ENCODE measurements around the gene RALGAPB. TPM values are rescaled to one million over a fixed set of nuclear protein-coding genes. Genes with fewer than 3 reads are reported as not detected.

Gene RALGAPB
- polyA plus RNA-seq, 1 of the 3 experiments (the other 2 are of a cell fraction), result 10.8 TPM

DNA sequence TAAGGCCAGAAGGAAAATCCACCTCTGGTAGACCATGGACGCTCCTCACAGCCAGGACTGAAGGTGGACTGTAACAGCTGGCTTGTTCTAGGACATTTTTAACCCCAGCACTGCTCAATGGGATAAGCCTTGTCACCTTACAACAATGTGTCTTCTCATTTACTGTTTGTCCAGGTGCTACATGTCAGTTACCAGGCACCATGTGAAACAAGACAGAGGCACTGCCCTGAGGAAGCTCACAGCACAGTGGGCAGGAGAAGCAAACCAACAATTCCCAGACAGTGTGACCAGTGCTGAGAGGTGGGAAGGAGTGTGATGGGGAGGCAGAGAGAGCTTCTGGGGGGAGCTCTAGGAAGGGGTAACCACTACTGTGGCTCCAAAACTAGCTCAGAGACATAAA, 48.2 kb upstream of the RALGAPB start (continued):
- TF ChIP-seq TAF1 (IDR thresholded peaks at IDR 0.05; ENCODE audit: borderline replicate concordance, low read depth, low read length) (no peak), MEF2A (IDR thresholded peaks at IDR 0.05; ENCODE audit: borderline replicate concordance, low read depth) (no peak)

DNA sequence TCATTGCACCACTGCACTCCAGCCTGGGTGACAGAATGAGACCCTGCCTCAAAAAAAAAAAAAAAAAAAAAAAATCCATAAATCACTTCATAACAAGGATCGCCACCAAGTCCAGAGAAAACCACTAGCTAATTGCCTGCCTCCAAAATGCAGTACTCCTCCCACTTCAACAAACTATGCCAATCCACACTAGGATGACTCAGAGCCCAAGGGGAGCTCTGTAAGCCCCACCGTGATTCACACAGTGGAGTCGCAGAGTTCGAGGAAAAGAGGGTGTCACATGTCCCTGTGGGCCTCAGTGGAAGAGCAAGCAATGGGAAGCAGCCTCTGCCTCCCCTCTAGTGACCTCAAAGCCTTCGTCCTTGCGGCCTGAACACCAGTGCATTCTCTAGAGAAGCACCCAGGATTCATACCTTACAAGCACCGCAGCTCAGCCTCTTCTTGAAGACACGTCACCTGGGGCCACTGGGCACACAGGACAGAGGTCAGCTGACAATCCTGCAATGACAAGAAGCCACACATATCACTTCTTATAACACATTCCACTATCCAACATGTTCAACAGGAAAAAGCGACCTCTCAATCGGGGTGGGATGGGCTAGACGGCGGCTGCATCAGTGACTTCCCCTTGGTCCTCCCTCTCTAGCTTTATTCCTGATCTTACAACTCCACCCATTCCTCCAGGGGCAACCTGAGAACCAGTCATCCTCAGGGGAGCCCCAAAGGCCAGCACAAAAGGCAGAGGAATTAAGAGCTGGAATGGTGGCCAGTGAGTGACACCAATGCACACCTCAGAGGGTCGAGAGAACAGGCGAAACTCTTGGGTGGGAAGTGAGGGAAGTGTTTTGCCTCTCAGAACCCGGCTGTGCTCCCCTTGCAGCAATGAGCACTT, 46.4 kb upstream of the RALGAPB start:
- POLR2A ChIA-PET, result interaction anchor here (1.1 to 2.2 kb wide), 2 partner anchors 8 to 9 kb away, joined by 4 to 13 read pairs; partner anchors contain the start of gene SNHG17
- whole genome bisulfite sequencing (ENCODE audit: low lambda C conversion rate), result 69% methylated on average over 15 of the region's 15 CpGs
- peak overlapping the region in 1 of 2 experiments; percentile 52; a peak in 2 of 4 replicates for H3K27ac ChIP-seq (ENCODE audit: low read depth in 2 of 2, low read length in 1 of 2)
- no peak for TF ChIP-seq GATA2 (CRISPR knock-in tag; IDR thresholded peaks at IDR 0.05)
- TF ChIP-seq FOSL2 (IDR thresholded peaks at IDR 0.05; ENCODE audit: borderline replicate concordance, low read depth), result peak; percentile 87
- no peak for TF ChIP-seq TEAD4 (IDR thresholded peaks at IDR 0.05; ENCODE audit: borderline replicate concordance, insufficient read depth)
- TF ChIP-seq JUND (IDR thresholded peaks at IDR 0.05), result peak; percentile 65
- TF ChIP-seq, protein P1, sequence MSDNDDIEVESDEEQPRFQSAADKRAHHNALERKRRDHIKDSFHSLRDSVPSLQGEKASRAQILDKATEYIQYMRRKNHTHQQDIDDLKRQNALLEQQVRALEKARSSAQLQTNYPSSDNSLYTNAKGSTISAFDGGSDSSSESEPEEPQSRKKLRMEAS (IDR thresholded peaks at IDR 0.05; ENCODE audit: low read depth), result peak; percentile 90
- TF ChIP-seq YY1 (IDR thresholded peaks at IDR 0.05; ENCODE audit: low read depth), result no peak
- TF ChIP-seq TCF12 (IDR thresholded peaks at IDR 0.05), result no peak
- TF ChIP-seq RXRA (IDR thresholded peaks at IDR 0.05; ENCODE audit: borderline replicate concordance, low read depth), result no peak
- TF ChIP-seq, protein P2, sequence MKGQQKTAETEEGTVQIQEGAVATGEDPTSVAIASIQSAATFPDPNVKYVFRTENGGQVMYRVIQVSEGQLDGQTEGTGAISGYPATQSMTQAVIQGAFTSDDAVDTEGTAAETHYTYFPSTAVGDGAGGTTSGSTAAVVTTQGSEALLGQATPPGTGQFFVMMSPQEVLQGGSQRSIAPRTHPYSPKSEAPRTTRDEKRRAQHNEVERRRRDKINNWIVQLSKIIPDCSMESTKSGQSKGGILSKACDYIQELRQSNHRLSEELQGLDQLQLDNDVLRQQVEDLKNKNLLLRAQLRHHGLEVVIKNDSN (IDR thresholded peaks at IDR 0.05; ENCODE audit: borderline replicate concordance, low read depth), result peak; percentile 75; the same call in 1 of the 2 replicates
- TF ChIP-seq FOXJ3 (CRISPR knock-in tag; IDR thresholded peaks at IDR 0.05), result no peak
- peaks cover 8 to 15% of the 10 kb centered on the region in 2 experiments; a peak in 3 of 4 replicates for H3K4me1 ChIP-seq (ENCODE audit: control insufficient read depth in 1 of 2, insufficient read depth in 2 of 2, low read depth in 1 of 2, low read length in 1 of 2)
- CTCF ChIA-PET, result interaction anchor here (0.9 to 5.2 kb wide), 4 partner anchors 8 to 46 kb away, joined by 4 to 31 read pairs (median 6); partner anchors contain the start of genes RALGAPB and SNHG17
- H3K9me3 ChIP-seq, result no peaks in the 10 kb centered on the region
- peaks cover 84 to 92% of the 10 kb centered on the region in 2 experiments for H3K36me3 ChIP-seq (replicated peaks in 1 of 2; ENCODE audit: control insufficient read depth in 1 of 2, insufficient read depth in 2 of 2, low read length in 1 of 2)
- peaks cover 30% of the 10 kb centered on the region for H3F3A ChIP-seq (replicated peaks; ENCODE audit: insufficient read depth)
- no peaks in the 10 kb centered on the region for H3K27me3 ChIP-seq (ENCODE audit: insufficient read depth)
- no peaks in the 10 kb centered on the region for H3K9me2 ChIP-seq
- H3K4me2 ChIP-seq, result peak overlapping the region; percentile 55
- no peak for DNase-seq
- H3K4me3 ChIP-seq (ENCODE audit: low read depth in 2 of 2, low read length in 1 of 2), result no peak overlapping the region
- no peak overlapping the region for H2AFZ ChIP-seq (ENCODE audit: low read depth)
- peaks cover 84% of the 10 kb centered on the region for H3K79me2 ChIP-seq (ENCODE audit: insufficient read depth)
- no peak overlapping the region for H3K9ac ChIP-seq
- H4K20me1 ChIP-seq (ENCODE audit: insufficient read depth), result peaks cover 100% of the 10 kb centered on the region

DNA sequence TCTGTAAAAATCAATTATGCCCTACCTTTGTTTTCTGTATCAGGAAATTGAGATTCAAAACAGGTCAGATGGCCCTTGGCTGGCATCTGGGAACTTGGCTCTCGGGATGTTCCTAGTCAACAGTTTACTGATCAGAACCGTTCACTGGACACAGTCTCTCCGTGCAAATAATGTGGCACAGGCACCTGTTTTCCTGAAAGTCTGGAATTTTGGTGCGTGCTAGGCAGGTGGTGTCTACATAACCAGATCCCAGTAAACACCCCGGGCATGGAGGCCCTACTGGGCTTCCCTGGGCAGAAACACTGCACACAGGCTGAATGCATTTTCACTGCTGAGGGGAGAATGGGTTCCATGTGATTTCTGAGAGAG, 45.0 kb upstream of the RALGAPB start:
- Histone ChIP-seq H3K9me3 (no peaks in the 10 kb centered on the region), H4K20me1 (ENCODE audit: insufficient read depth) (peaks cover 100% of the 10 kb centered on the region), H3F3A (replicated peaks; ENCODE audit: insufficient read depth) (peaks cover 30% of the 10 kb centered on the region), H3K79me2 (ENCODE audit: insufficient read depth) (peaks cover 95% of the 10 kb centered on the region), H3K27me3 (ENCODE audit: insufficient read depth) (no peaks in the 10 kb centered on the region), H2AFZ (ENCODE audit: low read depth) (no peak overlapping the region), H3K36me3 (replicated peaks in 1 of 2; ENCODE audit: control insufficient read depth in 1 of 2, insufficient read depth in 2 of 2, low read length in 1 of 2) (peaks cover 83 to 91% of the 10 kb centered on the region in 2 experiments), H3K27ac (ENCODE audit: low read depth in 2 of 2, low read length in 1 of 2) (peak overlapping the region in 1 of 2 experiments; percentile 52; a peak in 1 of 4 replicates), H3K4me3 (ENCODE audit: low read depth in 2 of 2, low read length in 1 of 2) (no peak overlapping the region), H3K9ac (no peak overlapping the region), H3K4me2 (peak overlapping the region; percentile 55), H3K4me1 (ENCODE audit: control insufficient read depth in 1 of 2, insufficient read depth in 2 of 2, low read depth in 1 of 2, low read length in 1 of 2) (peaks cover 15 to 18% of the 10 kb centered on the region in 2 experiments), H3K9me2 (no peaks in the 10 kb centered on the region)
- ChIA-PET CTCF (interaction anchor here (2.1 to 5.2 kb wide), 2 partner anchors 7 to 18 kb away, joined by 8 to 31 read pairs; partner anchors contain the start of gene SNHG17), POLR2A (interaction anchor here (1.1 to 1.4 kb wide), 3 partner anchors 8 to 19 kb away, joined by 3 to 4 read pairs (median 3); partner anchors contain the start of gene SNHG17)
- 89% methylated on average over 3 of the region's 5 CpGs for WGBS (ENCODE audit: low lambda C conversion rate)
- DNase-seq, result no peak
- TF ChIP-seq GABPA (IDR thresholded peaks at IDR 0.05; ENCODE audit: low read depth), result no peak
- TF ChIP-seq, protein P3, sequence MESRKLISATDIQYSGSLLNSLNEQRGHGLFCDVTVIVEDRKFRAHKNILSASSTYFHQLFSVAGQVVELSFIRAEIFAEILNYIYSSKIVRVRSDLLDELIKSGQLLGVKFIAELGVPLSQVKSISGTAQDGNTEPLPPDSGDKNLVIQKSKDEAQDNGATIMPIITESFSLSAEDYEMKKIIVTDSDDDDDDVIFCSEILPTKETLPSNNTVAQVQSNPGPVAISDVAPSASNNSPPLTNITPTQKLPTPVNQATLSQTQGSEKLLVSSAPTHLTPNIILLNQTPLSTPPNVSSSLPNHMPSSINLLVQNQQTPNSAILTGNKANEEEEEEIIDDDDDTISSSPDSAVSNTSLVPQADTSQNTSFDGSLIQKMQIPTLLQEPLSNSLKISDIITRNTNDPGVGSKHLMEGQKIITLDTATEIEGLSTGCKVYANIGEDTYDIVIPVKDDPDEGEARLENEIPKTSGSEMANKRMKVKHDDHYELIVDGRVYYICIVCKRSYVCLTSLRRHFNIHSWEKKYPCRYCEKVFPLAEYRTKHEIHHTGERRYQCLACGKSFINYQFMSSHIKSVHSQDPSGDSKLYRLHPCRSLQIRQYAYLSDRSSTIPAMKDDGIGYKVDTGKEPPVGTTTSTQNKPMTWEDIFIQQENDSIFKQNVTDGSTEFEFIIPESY (IDR thresholded peaks at IDR 0.05; ENCODE audit: borderline replicate concordance, low read depth), result no peak
- no peak for TF ChIP-seq FOXM1 (IDR thresholded peaks at IDR 0.05; ENCODE audit: low read depth)
- no peak for TF ChIP-seq GATA2 (CRISPR knock-in tag; IDR thresholded peaks at IDR 0.05)
- TF ChIP-seq TCF12 (IDR thresholded peaks at IDR 0.05), result no peak
- TF ChIP-seq FOXJ3 (CRISPR knock-in tag; IDR thresholded peaks at IDR 0.05), result no peak
- TF ChIP-seq, protein P2 (IDR thresholded peaks at IDR 0.05; ENCODE audit: borderline replicate concordance, low read depth), result no peak
- TF ChIP-seq NRF1 (IDR thresholded peaks at IDR 0.05; ENCODE audit: low read depth, low read length), result no peak
- no peak for TF ChIP-seq ELF1 (IDR thresholded peaks at IDR 0.05)
- no peak for TF ChIP-seq FOSL2 (IDR thresholded peaks at IDR 0.05; ENCODE audit: borderline replicate concordance, low read depth)
- TF ChIP-seq, protein P4, sequence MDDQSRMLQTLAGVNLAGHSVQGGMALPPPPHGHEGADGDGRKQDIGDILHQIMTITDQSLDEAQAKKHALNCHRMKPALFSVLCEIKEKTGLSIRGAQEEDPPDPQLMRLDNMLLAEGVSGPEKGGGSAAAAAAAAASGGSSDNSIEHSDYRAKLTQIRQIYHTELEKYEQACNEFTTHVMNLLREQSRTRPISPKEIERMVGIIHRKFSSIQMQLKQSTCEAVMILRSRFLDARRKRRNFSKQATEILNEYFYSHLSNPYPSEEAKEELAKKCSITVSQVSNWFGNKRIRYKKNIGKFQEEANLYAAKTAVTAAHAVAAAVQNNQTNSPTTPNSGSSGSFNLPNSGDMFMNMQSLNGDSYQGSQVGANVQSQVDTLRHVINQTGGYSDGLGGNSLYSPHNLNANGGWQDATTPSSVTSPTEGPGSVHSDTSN (IDR thresholded peaks at IDR 0.05), result no peak

Measured in SK-N-SH (cell line).